NCI-H2171 (cell line): ENCODE measurements around the gene ADAMTS14.

ENCODE experiments used
- DNase-seq: peaks from one replicate; lab custom pipeline; 2025; lab: John Stamatoyannopoulos, UW

Gene ADAMTS14

DNA sequence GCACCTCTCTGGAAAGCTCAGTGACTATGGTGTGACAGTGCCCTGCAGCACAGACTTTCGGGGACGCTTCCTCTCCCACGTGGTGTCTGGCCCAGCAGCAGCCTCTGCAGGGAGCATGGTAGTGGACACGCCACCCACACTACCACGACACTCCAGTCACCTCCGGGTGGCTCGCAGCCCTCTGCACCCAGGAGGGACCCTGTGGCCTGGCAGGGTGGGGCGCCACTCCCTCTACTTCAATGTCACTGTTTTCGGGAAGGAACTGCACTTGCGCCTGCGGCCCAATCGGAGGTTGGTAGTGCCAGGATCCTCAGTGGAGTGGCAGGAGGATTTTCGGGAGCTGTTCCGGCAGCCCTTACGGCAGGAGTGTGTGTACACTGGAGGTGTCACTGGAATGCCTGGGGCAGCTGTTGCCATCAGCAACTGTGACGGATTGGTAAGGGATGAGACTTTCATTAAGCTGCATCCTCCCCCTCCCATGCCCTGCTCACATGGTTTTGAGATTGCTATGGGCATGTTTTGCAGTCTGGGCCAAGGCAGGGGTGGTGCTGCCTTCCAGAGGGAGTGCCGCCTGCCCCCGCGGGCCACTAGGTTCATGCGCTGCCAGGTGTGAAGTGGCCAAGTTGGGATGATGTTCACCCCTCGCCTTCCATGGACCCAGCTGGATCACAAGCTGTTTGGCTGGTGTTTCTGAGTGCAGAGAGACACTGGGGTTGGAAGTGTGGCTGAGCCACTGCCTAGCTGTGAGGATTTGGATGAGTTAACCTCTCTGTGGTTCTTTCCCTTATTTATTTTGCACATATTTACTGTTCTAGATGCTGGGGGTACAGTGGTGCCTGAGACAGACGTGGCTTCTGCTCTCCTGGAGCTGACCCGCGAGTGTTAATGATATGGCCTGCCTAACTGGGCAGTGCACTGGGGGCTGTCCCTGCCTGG is 2.5 kb downstream of the ADAMTS14 start:
- no peak for DNase-seq

DNA sequence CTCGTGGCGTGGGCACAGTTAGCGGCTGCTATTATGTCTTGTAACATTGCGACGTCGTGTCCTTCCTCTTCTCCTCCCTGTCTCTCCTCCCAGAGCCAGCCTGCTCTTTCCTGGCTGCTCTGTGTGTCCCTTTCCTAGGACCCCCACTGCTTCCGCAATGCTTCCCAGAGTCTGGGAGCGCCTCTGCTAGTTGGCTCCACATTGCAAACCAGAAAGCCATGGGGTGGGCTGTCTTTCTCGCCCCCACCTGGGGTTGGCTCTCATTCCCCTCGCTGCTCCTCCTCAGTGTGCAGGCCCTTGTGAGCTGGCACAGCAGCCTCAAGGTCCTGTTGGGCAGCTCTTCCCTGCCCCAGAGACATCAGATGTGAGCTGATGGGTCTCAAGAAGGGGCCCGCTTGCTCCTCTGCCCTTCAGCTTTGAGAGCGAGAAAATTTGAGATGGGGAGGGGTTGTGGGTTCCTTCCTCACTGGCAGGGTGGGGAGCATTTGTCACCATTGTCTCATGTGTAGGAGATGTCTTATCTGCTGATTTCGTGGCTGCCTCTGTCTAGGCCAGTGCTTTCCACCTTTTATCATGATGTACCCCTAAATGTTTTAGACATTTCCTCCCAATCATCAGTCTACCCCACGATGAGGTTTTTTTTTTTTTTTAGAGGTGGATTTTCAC is 3.3 kb downstream of the ADAMTS14 start:
- DNase-seq, result no peak

DNA sequence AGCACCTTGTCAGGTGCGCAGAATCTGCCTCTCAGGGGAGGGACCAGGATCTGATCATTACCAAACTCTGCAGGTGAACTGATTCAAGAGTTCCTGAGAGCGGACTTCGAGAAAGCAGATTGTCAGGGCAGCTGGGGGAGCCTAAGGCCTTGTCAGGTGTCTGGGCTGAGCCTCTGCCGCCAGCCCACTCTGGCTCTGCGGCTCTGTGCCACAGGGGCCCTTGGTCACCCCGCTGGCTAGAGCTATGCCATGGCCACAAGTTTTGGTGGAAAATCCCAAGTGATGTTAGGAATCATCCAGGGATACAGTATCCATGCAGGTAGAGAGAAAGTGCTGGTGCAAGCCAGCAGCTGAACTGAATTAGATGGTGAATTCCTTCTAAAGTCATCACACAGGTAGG is 4.2 kb downstream of the ADAMTS14 start:
- DNase-seq, result no peak

DNA sequence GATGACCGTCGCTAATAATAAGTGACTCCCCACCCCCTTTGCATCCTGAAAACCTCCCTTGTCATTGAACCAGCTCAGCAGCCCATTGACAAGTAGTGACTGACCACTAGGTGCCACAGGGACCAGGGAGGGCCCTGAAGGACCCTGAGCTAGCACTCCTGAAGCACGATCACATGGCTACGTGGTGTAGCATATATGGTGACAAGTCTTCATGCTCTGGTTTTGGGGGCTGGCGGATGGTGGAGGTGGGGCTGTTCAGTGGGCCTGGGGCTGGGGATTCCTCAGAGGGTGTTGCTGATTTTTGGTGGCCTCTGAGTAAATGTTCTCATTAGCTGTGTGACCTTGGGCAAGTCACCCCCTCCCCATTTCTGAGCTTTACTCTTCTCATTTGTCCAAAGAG is 4.7 kb downstream of the ADAMTS14 start:
- DNase-seq, result no peak

DNA sequence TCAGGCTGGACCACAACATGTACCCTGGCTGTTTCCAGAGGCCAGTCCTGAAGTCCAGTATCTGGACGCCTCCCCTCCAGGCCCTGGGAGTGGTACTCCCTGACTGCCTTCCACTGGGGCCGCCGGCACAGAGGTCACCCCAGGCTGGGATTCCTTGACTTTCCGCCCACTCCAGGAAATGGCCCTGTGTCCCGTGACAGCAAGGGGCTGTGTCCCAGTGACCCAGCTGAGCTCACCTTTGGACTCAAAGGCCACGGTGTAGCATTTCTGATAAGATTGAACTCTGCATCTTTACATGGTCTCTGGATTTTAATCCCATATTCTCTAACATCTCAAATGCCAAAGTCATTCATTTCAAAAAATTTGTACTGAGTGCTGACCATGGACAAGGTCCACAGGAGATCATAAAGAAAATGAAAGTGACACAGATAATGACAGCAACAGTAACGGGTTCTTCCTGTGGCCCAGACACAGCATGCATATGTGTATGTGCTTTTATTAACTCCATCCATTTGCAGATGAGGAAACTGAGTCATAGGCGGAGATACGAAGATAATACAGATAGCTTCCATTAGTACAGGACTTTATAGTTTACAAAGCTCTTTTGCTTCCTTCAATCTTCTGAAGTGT is 5.4 kb downstream of the ADAMTS14 start:
- DNase-seq, result no peak

DNA sequence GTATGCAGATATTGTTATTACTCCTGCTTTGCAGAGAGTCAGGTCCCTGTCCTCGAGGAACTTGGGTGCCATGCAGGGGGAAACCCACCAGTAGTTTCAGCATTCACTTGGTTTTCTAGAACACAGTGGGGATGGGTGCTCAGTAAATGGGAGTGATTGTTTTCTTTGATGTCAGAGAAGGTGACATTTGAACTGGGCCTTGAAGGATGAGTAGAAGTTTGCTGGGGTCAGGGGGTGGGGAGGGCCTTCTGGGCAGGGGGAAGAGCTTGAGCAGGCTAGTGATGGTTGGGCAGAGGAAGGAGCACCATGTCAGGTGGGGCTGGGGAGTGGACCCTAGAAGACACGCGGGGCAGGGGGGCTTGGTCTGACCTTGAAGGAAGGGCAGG is 5.9 kb downstream of the ADAMTS14 start:
- no peak for DNase-seq

DNA sequence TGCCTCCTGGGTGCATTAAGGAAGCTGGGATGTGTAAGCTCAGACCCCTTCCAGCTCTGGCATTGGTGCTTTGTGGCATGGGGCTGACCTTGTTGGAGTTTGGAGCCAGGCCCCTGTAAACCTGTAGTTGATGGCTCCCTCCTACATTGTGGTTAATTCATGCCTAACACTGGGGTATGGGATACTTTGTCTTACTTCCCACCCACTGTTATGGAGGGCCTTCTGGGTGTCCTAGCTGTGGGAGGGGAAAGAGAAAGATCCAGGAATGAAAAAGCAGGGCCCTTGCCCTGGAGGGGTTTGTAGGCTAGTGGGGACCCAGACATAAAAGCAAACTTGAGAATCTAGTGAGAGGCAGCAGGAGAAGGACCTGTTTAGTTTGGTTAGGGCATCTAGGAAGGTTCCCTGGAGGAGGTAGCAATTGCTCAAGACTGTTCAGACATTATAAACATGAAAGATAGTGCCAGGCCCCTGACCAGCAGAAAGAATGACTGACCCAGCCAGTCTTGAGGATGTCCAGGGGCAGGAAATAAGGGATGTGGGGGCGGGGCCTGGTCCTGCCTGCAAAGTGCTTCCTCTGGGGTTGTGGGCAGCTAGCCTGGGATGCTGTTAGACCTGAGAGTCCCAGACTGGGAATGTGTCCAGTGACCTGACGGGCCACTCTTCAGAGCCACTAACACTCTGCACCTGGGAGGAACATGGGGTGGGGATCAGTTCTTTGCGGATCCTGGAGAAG is 6.6 kb downstream of the ADAMTS14 start:
- no peak for DNase-seq

DNA sequence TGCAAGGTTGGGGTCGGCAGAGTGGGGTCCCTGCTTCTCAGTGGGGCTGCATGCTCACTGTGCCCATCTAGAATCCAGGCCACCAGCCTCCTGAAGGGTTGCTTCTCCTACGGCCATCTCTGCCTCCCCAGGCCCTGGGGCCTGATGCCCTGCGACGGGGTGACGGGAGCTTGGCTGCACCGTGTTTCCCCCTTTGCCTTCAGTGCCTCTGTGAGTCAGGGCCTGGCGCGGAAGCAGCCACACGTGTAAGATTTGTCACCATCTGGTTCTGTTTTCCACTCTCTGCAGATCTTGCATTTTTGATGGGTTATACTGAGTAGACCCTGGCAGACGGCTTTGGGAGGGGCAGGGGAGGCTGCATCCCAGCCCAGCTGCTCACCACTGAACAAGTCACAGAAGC is 7.2 kb downstream of the ADAMTS14 start:
- DNase-seq, result peak; percentile 84

DNA sequence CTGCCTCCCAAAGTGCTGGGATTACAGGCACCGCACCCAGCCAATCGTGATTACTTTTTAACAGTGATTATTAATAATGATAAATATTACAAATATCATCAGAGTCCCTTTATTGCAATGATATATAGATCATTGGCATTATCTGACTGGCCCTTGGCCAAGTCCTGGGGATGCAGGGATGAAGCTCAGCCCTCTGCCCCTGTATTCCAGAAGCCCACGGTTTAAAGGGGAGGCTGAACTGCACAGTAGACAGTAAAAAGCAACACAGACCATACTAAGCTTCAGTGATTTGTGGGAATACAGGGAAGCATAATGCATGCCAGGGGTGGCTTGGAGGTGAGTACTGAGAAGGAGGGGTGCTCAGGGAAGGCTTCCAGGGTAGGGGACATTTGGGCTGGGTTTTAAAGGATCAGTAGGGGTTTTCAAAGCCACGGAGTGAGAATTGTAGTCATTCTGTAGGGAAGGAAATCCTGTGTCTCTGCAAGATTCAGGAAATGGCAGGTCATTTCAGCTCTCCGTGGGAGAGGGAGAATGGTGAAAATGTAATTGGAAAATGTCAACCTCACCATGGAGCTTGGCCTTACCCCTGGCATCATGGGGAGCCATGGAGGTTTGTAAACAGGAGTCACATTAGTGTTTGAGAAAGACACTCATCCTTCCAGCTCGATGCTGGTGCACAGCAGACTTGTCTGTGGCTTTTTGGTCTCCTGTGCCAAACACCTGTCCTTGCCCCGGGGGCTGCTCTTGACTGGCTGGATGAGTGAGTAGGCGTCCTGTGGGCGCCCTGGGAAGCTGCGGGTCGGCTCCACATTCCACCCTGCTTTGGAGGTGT is 8.8 kb downstream of the ADAMTS14 start:
- DNase-seq, result no peak

DNA sequence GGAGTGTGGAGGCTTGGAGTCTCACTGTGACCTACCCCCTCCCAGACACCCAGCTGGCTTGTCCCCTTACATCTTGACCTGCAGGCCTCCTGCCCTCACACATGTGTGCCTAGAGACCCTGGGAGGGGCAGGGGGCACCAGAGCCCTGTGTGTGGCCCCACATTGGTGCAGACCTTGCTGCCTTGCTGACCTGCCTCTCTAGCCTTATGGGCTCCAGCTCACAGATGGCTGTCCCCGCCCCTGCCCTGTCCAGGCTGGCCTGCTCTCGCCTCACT is 9.4 kb downstream of the ADAMTS14 start:
- no peak for DNase-seq

DNA sequence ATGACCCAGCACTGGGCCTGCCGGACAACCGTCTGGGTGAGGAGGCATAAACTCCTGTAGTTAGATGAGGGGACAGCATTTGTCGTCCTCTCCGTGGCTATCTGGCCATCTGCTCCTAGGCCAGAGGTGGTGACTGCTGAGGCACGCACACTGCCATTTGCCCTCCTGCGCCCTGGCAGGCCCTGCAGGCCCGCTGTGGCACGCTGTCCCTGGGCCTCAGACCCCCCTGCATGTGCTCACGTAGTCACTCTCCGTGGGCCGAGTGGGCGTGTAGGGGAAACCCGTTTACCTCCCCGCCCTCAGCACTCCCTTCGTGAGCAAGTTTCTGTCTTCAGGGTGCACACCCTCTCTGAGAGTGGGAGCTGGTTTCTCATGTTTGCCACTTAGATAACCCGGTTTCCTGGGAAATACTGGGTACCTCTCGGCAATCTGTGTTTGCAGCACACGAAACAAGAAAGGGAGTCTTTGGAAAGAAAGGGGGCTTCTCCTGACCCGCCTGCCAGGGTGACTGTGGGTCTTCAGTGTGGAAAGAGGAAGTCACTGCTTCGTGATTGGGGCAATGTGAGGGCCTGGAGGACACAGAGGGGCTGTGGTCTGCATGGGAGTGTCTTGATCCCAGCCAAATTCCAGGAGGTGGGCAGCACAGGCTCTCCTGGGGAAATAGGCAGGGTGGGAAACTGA is 10.8 kb downstream of the ADAMTS14 start:
- no peak for DNase-seq

DNA sequence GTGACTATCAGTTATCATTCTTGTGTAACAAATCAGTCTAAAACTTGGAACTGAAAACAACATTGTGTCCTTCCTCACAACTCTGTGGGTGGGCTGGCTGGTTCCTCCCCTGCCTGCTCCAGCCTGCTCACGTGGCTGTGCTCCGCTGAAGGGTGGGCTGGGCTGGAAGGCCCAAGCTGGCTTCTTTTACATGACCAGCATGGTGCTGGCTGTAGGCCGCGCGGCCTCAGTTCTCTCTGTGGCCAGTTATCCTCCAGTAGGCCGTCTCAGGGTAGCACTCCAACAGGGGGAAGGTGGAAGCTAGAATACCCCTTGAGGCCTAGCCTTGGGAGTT is 11.3 kb downstream of the ADAMTS14 start:
- DNase-seq, result no peak

DNA sequence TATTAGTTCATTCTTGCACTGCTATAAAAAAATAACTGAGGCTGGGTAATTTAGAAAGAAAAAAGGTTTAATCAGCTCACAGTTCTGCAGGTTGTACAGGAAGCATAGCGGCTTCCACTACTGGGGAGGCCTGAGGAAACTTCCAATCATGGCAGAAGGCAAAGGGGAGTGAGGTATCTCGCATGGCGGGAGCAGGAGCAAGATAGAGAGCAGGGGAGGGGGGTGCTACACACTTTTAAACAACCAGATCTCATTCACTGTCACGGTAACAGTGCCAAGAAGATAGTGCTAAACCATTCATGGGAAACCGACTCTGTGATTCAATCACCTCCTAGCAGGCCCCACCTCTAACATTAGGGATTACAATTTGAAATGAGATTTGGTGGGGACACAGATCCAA is 11.6 kb downstream of the ADAMTS14 start:
- DNase-seq, result no peak

DNA sequence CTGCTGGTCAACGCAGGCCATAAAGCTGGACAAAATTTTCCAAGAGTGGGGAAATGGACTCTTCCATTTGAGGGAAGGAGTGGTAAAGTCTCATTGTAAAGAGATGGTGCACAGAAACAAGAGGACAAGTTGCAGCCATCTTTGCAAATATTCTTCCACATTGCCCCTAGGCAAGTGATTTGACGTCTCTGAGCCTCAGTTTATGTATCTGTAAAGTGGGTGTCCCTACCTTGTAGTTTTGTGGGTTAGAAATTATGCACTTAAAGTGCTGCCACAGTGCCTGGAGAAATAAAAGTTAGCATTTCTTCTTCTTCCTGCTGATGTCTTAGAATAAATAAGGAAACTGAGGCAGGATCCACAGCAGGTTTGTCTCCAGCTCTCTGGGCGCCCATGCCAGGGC is 12.1 kb downstream of the ADAMTS14 start:
- DNase-seq, result no peak

DNA sequence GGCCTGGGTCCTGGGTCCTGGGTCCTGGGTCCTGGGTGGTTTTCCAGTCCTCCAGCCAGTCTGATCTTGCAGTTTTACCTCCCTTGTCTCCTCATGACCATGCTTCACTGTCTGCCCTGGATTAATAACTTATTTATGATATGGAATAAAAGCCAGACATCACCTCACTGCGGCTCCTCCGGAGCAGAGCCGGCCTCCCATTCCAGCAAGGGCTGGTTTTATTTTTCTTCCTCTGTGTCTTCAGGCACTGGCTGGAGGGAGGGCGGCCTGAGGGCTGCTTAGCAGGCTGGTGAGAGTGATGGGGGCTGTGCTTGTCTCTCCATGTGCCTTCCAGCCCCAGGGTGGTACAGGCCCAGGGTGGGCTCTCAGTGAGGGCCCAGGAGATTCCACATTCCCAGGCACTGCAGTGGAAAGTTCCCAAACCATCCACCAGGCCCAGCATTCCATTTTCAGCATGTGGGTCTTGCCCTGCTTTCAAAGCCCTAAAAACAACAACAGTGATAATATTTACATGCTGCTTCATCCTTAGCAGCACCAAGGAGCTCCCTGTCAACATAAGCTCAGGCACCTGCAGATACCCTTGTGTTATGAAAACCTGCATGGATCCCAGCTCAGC is 12.6 kb downstream of the ADAMTS14 start:
- no peak for DNase-seq

DNA sequence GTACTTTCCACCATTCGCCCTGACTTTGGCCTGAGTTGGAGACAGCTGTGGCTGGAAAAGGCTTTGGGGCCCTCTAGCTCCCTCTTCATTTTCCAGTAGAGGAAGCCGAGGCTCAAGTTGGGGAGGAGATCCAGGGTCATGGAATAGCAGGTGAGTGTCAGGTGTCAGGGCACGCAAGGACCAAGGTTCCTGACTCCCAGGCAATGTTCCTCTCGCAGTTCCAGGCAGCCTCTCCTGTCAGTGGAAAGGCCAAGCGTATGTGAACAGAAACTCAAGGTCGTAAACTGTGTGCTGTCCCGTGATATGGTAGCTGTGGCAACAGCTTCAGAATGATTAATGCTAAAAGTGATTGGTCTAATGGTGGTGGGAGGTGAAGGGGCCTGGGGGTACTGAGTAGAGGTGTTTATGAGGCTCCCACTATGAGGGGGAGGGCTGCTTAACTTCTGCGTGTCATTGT is 13.2 kb downstream of the ADAMTS14 start:
- no peak for DNase-seq

DNA sequence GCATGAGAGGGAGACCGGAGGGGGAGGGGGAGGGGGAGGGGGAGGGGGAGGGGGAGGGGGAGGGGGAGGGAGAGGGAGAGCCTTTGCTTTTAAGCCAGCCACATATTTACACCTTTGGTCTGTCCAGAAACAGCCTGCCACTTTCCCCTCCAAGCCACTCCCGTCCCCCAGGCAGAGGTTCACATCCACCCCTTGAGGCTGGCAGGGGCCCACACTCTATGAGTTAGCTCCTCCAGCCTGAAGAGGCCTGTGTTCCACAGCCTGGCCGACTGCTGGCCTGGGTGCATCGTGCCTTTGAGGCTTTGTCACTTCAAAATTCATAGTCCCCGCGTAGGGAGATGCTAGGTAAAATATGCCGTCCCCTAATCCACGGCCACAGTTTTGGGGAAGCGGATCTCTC is 16.5 kb downstream of the ADAMTS14 start:
- DNase-seq, result no peak

DNA sequence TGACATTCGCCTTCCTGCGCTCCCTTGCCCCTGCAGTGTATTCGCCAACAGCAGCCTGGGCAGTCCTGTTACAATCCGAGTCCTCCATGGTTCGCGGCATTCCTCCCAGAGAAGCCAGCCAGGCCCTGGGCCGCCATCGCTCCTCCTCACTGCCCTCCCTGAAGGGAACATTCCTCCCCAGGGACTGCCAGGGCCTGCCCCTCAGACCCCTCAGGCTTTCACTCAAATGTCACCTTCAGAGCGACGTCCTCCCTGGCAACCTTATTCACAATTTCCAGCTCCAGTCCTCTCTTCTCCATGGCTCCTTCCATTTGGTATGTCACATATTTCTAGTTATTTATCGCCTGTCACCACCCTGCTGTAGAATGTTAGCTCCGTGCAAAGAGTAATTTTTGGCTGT is 17.4 kb downstream of the ADAMTS14 start:
- no peak for DNase-seq

DNA sequence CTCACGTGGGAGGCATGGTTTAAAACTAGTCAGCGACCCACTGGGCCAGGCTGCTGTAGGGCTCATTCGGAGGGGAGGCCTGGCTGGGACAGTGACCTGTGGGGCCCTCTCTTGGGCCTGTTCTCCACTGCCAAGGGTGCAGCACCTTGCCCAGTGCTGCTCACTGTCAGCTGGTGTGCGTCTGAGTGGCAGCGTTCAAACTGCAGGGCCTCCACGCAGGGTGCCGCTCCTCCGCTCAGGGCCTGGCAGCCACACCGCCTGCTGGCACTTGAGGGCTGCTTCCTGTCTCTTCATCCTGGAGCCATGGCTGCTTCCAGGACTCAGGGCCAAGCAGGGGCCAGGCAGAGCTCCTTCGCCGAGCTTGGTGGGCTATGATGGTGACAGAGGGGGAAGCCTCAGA is 18.3 kb downstream of the ADAMTS14 start:
- DNase-seq, result no peak

DNA sequence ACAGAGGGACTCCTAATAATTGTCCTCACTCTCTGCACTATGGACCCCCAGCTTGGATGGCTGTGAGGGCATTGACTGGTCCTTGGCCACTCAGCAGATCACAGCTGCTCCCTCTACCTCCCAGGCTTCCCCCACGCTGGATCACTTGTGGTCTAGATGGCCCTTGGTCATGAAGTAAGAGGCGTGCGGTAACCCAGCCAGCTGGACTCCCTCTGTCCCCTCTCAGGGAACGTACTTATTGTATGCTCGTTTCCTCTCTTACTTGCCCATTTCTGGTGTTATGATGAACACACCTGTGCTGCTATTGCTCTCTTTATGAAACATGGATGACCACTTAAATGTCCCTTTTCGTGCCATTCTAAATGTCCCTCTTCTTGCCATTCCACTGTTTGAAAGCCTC is 19.3 kb downstream of the ADAMTS14 start:
- no peak for DNase-seq
